Measurements from ENCODE around the gene HMGB4.

Gene HMGB4

DNA sequence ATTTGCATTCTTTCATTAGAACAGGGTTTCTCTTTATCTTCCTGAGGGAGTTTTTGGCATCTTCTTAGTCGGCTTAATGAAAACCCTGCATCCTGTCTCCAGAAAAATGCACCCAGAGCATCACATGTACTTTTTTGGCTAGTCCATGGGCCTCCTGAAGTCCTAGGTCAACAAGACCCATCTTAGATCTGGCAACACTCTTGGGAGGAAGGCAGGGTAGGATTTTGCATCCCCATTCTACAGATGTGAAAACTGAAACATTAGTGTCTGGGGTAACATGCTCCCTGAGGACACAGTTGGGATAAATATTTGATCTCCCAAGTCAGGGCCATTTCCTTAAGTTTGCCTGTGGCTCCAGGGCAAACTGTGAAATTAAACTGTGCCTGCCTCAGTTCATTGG, 40.0 kb upstream of the HMGB4 start:
- Histone ChIP-seq H3K36me3 (ENCODE audit: control insufficient read depth, low read length) (no peaks in the 10 kb centered on the region), H3K79me2 (ENCODE audit: control insufficient read depth, low read length) (no peaks in the 10 kb centered on the region), H3K27me3 (ENCODE audit: control insufficient read depth, low read length) (no peaks in the 10 kb centered on the region), H3K9me2 (replicated peaks; ENCODE audit: control insufficient read depth, low read length) (no peaks in the 10 kb centered on the region), H4K20me1 (ENCODE audit: control insufficient read depth, insufficient read depth, low read depth, low read length) (no peaks in the 10 kb centered on the region), H3K4me3 (ENCODE audit: low read length) (no peak overlapping the region), H3F3A (ENCODE audit: control insufficient read depth, insufficient read depth) (no peaks in the 10 kb centered on the region), H3K9me3 (ENCODE audit: control insufficient read depth, insufficient read depth, low read length) (no peaks in the 10 kb centered on the region; the same call in 1 of the 2 replicates), H3K27ac (ENCODE audit: low read depth, low read length) (no peak overlapping the region), H3K4me1 (ENCODE audit: control insufficient read depth, low read length) (no peaks in the 10 kb centered on the region), H3K4me2 (ENCODE audit: low read length) (no peak overlapping the region)
- TF ChIP-seq, protein P1, sequence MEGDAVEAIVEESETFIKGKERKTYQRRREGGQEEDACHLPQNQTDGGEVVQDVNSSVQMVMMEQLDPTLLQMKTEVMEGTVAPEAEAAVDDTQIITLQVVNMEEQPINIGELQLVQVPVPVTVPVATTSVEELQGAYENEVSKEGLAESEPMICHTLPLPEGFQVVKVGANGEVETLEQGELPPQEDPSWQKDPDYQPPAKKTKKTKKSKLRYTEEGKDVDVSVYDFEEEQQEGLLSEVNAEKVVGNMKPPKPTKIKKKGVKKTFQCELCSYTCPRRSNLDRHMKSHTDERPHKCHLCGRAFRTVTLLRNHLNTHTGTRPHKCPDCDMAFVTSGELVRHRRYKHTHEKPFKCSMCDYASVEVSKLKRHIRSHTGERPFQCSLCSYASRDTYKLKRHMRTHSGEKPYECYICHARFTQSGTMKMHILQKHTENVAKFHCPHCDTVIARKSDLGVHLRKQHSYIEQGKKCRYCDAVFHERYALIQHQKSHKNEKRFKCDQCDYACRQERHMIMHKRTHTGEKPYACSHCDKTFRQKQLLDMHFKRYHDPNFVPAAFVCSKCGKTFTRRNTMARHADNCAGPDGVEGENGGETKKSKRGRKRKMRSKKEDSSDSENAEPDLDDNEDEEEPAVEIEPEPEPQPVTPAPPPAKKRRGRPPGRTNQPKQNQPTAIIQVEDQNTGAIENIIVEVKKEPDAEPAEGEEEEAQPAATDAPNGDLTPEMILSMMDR (IDR thresholded peaks at IDR 0.05; ENCODE audit: low read depth, low read length, poor library complexity, severe bottlenecking), result no peak
- no peak for TF ChIP-seq EZH2phosphoT487 (IDR thresholded peaks at IDR 0.05; ENCODE audit: borderline replicate concordance, low read length)

DNA sequence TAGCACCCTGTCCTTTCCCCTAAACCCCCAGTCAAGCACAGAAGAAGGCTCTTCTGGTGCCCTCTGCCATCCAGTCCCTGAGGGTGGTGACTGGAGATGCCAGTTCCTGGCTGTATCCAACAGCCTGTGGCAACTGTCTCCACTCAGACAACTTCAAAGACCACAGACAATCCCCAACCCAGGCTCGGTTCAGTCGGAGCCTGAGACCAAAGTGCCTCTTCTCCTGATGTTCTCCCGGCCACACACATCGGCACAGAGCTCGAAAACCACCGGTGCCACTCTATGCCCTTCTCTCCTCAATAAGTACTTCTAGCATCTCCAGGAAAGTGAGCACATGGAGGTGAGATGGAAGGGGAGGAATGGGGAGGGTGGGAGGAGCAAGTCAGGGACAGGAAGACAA, 39.6 kb upstream of the HMGB4 start:
- TF ChIP-seq, protein P1 (IDR thresholded peaks at IDR 0.05; ENCODE audit: low read depth, low read length, poor library complexity, severe bottlenecking), result no peak
- TF ChIP-seq EZH2phosphoT487 (IDR thresholded peaks at IDR 0.05; ENCODE audit: borderline replicate concordance, low read length), result no peak

DNA sequence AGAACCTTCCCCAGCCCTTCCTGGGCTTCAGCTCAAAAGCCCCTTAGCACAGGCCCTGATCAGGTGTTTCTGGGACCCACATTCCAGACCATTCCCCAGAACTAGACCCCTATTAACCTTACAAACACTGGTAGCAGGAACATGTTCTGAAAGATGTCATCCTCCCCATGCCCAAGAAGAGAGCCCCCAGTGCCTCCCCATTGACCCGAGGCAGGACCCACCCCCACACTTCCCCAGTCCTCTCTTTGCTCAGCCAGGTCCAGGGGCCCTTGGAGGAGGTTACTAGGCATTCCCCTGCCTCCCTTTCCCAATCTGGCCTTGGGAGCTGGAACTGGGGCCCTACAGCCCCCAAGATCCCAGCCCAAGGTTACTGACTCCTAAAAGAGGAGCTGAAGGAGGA, 38.9 kb upstream of the HMGB4 start:
- no peak for TF ChIP-seq EZH2phosphoT487 (IDR thresholded peaks at IDR 0.05; ENCODE audit: borderline replicate concordance, low read length)
- TF ChIP-seq, protein P1 (IDR thresholded peaks at IDR 0.05; ENCODE audit: low read depth, low read length, poor library complexity, severe bottlenecking), result no peak
- Histone ChIP-seq H3K27ac (ENCODE audit: low read depth, low read length) (no peak overlapping the region), H3K27me3 (ENCODE audit: control insufficient read depth, low read length) (no peaks in the 10 kb centered on the region), H3K9me3 (ENCODE audit: control insufficient read depth, insufficient read depth, low read length) (no peaks in the 10 kb centered on the region; the same call in 1 of the 2 replicates), H3F3A (ENCODE audit: control insufficient read depth, insufficient read depth) (no peaks in the 10 kb centered on the region), H3K4me2 (ENCODE audit: low read length) (no peak overlapping the region), H4K20me1 (ENCODE audit: control insufficient read depth, insufficient read depth, low read depth, low read length) (no peaks in the 10 kb centered on the region), H3K36me3 (ENCODE audit: control insufficient read depth, low read length) (no peaks in the 10 kb centered on the region), H3K9me2 (replicated peaks; ENCODE audit: control insufficient read depth, low read length) (no peaks in the 10 kb centered on the region), H3K79me2 (ENCODE audit: control insufficient read depth, low read length) (no peaks in the 10 kb centered on the region), H3K4me3 (ENCODE audit: low read length) (no peak overlapping the region), H3K4me1 (ENCODE audit: control insufficient read depth, low read length) (no peaks in the 10 kb centered on the region)

More for the DNA sequence above, 39.6 kb upstream of the HMGB4 start:
- Histone ChIP-seq H3K27ac (ENCODE audit: low read depth, low read length) (no peak overlapping the region), H3K4me3 (ENCODE audit: low read length) (no peak overlapping the region), H3K27me3 (ENCODE audit: control insufficient read depth, low read length) (no peaks in the 10 kb centered on the region), H3K79me2 (ENCODE audit: control insufficient read depth, low read length) (no peaks in the 10 kb centered on the region), H4K20me1 (ENCODE audit: control insufficient read depth, insufficient read depth, low read depth, low read length) (no peaks in the 10 kb centered on the region), H3K9me3 (ENCODE audit: control insufficient read depth, insufficient read depth, low read length) (no peaks in the 10 kb centered on the region; the same call in 1 of the 2 replicates), H3K4me2 (ENCODE audit: low read length) (no peak overlapping the region), H3K36me3 (ENCODE audit: control insufficient read depth, low read length) (no peaks in the 10 kb centered on the region), H3K9me2 (replicated peaks; ENCODE audit: control insufficient read depth, low read length) (no peaks in the 10 kb centered on the region), H3F3A (ENCODE audit: control insufficient read depth, insufficient read depth) (no peaks in the 10 kb centered on the region), H3K4me1 (ENCODE audit: control insufficient read depth, low read length) (no peaks in the 10 kb centered on the region)

All from DOHH2 (cell line).